Stimulated activated naive CD4-positive, alpha-beta T cell (primary cell): ENCODE measurements around the gene SCARF1.
A peak's percentile ranks its signal among the peaks of the same experiment; 100 is the strongest.

ENCODE experiments used
- DNase-seq, 6 experiments: peaks; one replicate each; lab custom pipeline; 2025; lab: John Stamatoyannopoulos, UW

Gene SCARF1

GRCh38 chr17:1627982-1628855, 17.3 kb downstream of the SCARF1 start, which contains the start of gene SLC43A2:
SLC43A2 (minus strand) TSS chr17:1628834; CDS start chr17:1627874, 960 bp downstream.
- peak; percentile 48 to 85 (median 70) for DNase-seq

GRCh38 chr17:1627182-1627981, 18.1 kb downstream of the SCARF1 start:
- peak in 3 of 6 experiments; percentile 17 to 46 (median 22) for DNase-seq

GRCh38 chr17:1626333-1626732, 19.2 kb downstream of the SCARF1 start:
- no peak for DNase-seq

- no peak for DNase-seq
Observed at GRCh38 chr17:1625581-1625980, 20.0 kb downstream of the SCARF1 start.

- no peak for DNase-seq
Observed at GRCh38 chr17:1625053-1625452, 20.5 kb downstream of the SCARF1 start.

GRCh38 chr17:1624650-1625049, 20.9 kb downstream of the SCARF1 start:
- DNase-seq = no peak

- no peak for DNase-seq
Observed at GRCh38 chr17:1623057-1623630, 22.4 kb downstream of the SCARF1 start.

- no peak for DNase-seq
Observed at GRCh38 chr17:1621273-1621954, 24.1 kb downstream of the SCARF1 start.

- no peak for DNase-seq
Observed at GRCh38 chr17:1620486-1620885, 25.0 kb downstream of the SCARF1 start.

- no peak for DNase-seq
Observed at GRCh38 chr17:1617620-1618174, 27.8 kb downstream of the SCARF1 start.

GRCh38 chr17:1616101-1616500, 29.4 kb downstream of the SCARF1 start:
- no peak for DNase-seq

- DNase-seq = no peak
Observed at GRCh38 chr17:1612400-1612799, 33.1 kb downstream of the SCARF1 start.

- no peak for DNase-seq
Observed at GRCh38 chr17:1611715-1612114, 33.8 kb downstream of the SCARF1 start.

GRCh38 chr17:1608676-1609075, 36.9 kb downstream of the SCARF1 start:
- no peak for DNase-seq

- DNase-seq = no peak
Observed at GRCh38 chr17:1607971-1608320, 37.6 kb downstream of the SCARF1 start.

GRCh38 chr17:1606352-1606985, 39.1 kb downstream of the SCARF1 start:
- DNase-seq = no peak

GRCh38 chr17:1605681-1606351, 39.7 kb downstream of the SCARF1 start:
- DNase-seq = no peak

GRCh38 chr17:1604831-1605528, 40.6 kb downstream of the SCARF1 start:
- DNase-seq = no peak

GRCh38 chr17:1601571-1601970, 44.0 kb downstream of the SCARF1 start:
- DNase-seq = no peak
